H1 (cell line): ENCODE measurements around the gene CTIF. TPM values are rescaled to one million over a fixed set of nuclear protein-coding genes. Genes with fewer than 3 reads are reported as not detected.

Experiments
- CTCF ChIA-PET: fragments of 300-600 bp; sonication (Branson Sonifier 250); formaldehyde crosslinking; loops from one replicate; lab custom pipeline; 2021; ENCODE audit not compliant: partially characterized antibody; lab: Charles Lee
- POLR2A ChIA-PET: fragments of 300-600 bp; sonication (Branson Sonifier 250); formaldehyde crosslinking; loops from one replicate; lab custom pipeline; 2021; ENCODE audit warnings: inconsistent platforms; ENCODE audit not compliant: partially characterized antibody; lab: Charles Lee
- DNase-seq, 2 experiments: peaks; one replicate each; pipeline versions ENCODE4 v3.0.0 to v3.0.0-alpha.2; 2010 to 2022; ENCODE audit warnings: low spot score in 2 of 2, low read depth in 1 of 2, mixed read lengths in 1 of 2
- FAIRE-seq: peaks from 2 replicates; lab custom pipeline; 2011; peaks lifted over from hg19 to GRCh38; lab: Jason Lieb, UNC
- H2AFZ ChIP-seq: 2 replicates; pipeline ENCODE4 v1.8.1; 2012; ENCODE audit warnings: low read length, inconsistent platforms
- H2AK5ac ChIP-seq: 2 replicates; pipeline ENCODE4 v1.6.1; 2013; ENCODE audit warnings: low read depth, low read length
- H2BK120ac ChIP-seq: replicated peaks from 2 replicates; pipeline ENCODE3; 2013; ENCODE audit warnings: low read depth, low read length, inconsistent platforms
- H2BK12ac ChIP-seq: 2 replicates; pipeline ENCODE4 v1.6.1; 2013; ENCODE audit warnings: low read depth, low read length
- H2BK15ac ChIP-seq: 2 replicates; pipeline ENCODE4 v1.6.1; 2013; ENCODE audit warnings: low read length
- H2BK20ac ChIP-seq: 2 replicates; pipeline ENCODE4 v1.6.1; 2013; ENCODE audit warnings: low read length
- H2BK5ac ChIP-seq: 2 replicates; pipeline ENCODE4 v1.6.1; 2013; ENCODE audit warnings: low read depth, low read length
- H3K14ac ChIP-seq: 2 replicates; pipeline ENCODE4 v1.6.1; 2013; ENCODE audit warnings: inconsistent platforms; ENCODE audit not compliant: insufficient read length
- H3K18ac ChIP-seq: 2 replicates; pipeline ENCODE4 v1.6.1; 2013; ENCODE audit warnings: low read length; ENCODE audit errors: extremely low read depth
- H3K23ac ChIP-seq: 2 replicates; pipeline ENCODE4 v1.6.1; 2013; ENCODE audit warnings: inconsistent platforms; ENCODE audit not compliant: insufficient read length
- H3K23me2 ChIP-seq: 2 replicates; pipeline ENCODE4 v1.6.1; 2013; ENCODE audit warnings: low read depth, low read length
- H3K27ac ChIP-seq: 2 replicates; pipeline ENCODE4 v1.6.1; 2011; ENCODE audit warnings: low read depth, low read length, inconsistent platforms
- H3K27me3 ChIP-seq, 4 experiments: replicated peaks in 1 of 4; 1 replicate in 1 of 4; 2 replicates in 3 of 4; pipeline versions ENCODE4 v1.6.1 to v1.8.1; 2011 to 2013; ENCODE audit warnings: low read length in 3 of 4, mild to moderate bottlenecking in 3 of 4, inconsistent platforms in 2 of 4, mixed read lengths in 2 of 4, moderate library complexity in 1 of 4; ENCODE audit not compliant: control insufficient read depth in 3 of 4, insufficient read depth in 3 of 4; ENCODE audit errors: extremely low read depth in 1 of 4
- H3K36me3 ChIP-seq, 4 experiments: 2 replicates each; pipeline versions ENCODE4 v1.6.1 to v1.8.1; 2011 to 2013; ENCODE audit warnings: mild to moderate bottlenecking in 4 of 4, low read length in 3 of 4, moderate library complexity in 2 of 4, control low read depth in 1 of 4, inconsistent platforms in 1 of 4; ENCODE audit not compliant: insufficient read depth in 4 of 4, control insufficient read depth in 2 of 4
- H3K4ac ChIP-seq: replicated peaks from 2 replicates; pipeline ENCODE3; 2013; ENCODE audit warnings: low read length, low read depth, mixed read lengths, inconsistent platforms; ENCODE audit not compliant: insufficient read length
- H3K4me1 ChIP-seq, 4 experiments: replicated peaks in 1 of 4; 1 replicate in 1 of 4; 2 replicates in 3 of 4; pipeline versions ENCODE4 v1.6.1 to v1.8.1; 2011 to 2013; ENCODE audit warnings: low read length in 3 of 4, inconsistent platforms in 2 of 4, mixed read lengths in 1 of 4; ENCODE audit not compliant: insufficient read depth in 4 of 4, control insufficient read depth in 3 of 4
- H3K4me2 ChIP-seq, 2 experiments: 2 replicates each; pipeline versions ENCODE4 v1.6.1 to v1.8.1; 2011 to 2013; ENCODE audit warnings: low read depth in 2 of 2, low read length in 2 of 2, control low read depth in 1 of 2, inconsistent platforms in 1 of 2, mild to moderate bottlenecking in 1 of 2; ENCODE audit not compliant: insufficient read depth in 1 of 2
- H3K4me3 ChIP-seq, 4 experiments: fragments of 200-600, 300-600 bp in 1 of 4; sonication (generic), shearing (Covaris generic), sonication (Bioruptor Twin) in 1 of 4; 2 replicates each; pipeline versions ENCODE4 v1.5.1 to v1.8.1; 2011 to 2016; ENCODE audit warnings: low read length in 4 of 4, low read depth in 3 of 4, control low read depth in 2 of 4, inconsistent platforms in 2 of 4, mild to moderate bottlenecking in 2 of 4, mixed read lengths in 1 of 4, moderate library complexity in 1 of 4; ENCODE audit not compliant: insufficient read depth in 2 of 4; ENCODE audit errors: extremely low read depth in 1 of 4
- H3K56ac ChIP-seq: replicated peaks from 2 replicates; pipeline ENCODE3; 2013; ENCODE audit warnings: low read depth, mild to moderate bottlenecking, mixed read lengths, low read length, inconsistent platforms; ENCODE audit not compliant: insufficient read length
- H3K79me1 ChIP-seq: 2 replicates; pipeline ENCODE4 v1.6.1; 2013; ENCODE audit warnings: low read depth, low read length, control low read depth
- H3K79me2 ChIP-seq, 2 experiments: 2 replicates each; pipeline versions ENCODE4 v1.6.1 to v1.8.1; 2012 to 2013; ENCODE audit warnings: low read length in 2 of 2, mild to moderate bottlenecking in 2 of 2, inconsistent platforms in 1 of 2; ENCODE audit not compliant: insufficient read depth in 2 of 2, control insufficient read depth in 1 of 2
- H3K9ac ChIP-seq, 4 experiments: replicated peaks in 1 of 4; 1 replicate in 1 of 4; 2 replicates in 3 of 4; pipeline versions ENCODE4 v1.6.1 to v1.8.1; 2011 to 2013; ENCODE audit warnings: low read depth in 3 of 4, low read length in 3 of 4, control low read depth in 2 of 4, mild to moderate bottlenecking in 2 of 4, moderate library complexity in 2 of 4, inconsistent platforms in 1 of 4; ENCODE audit errors: extremely low read depth in 1 of 4
- H3K9me3 ChIP-seq, 2 experiments: 2 replicates each; pipeline versions ENCODE4 v1.6.1 to v1.8.1; 2012 to 2013; ENCODE audit warnings: mild to moderate bottlenecking in 2 of 2, moderate library complexity in 2 of 2, control low read depth in 1 of 2, inconsistent platforms in 1 of 2, low read depth in 1 of 2, low read length in 1 of 2, mixed read lengths in 1 of 2; ENCODE audit not compliant: insufficient read depth in 2 of 2
- H4K20me1 ChIP-seq, 2 experiments: replicated peaks in 1 of 2; 2 replicates each; pipeline versions ENCODE3 to v1.8.1; 2011 to 2013; ENCODE audit warnings: inconsistent platforms in 2 of 2, low read length in 2 of 2, mild to moderate bottlenecking in 1 of 2; ENCODE audit not compliant: insufficient read depth in 2 of 2, control insufficient read depth in 1 of 2
- H4K5ac ChIP-seq: 2 replicates; pipeline ENCODE4 v1.6.1; 2013; ENCODE audit warnings: low read length, low read depth, mixed read lengths, inconsistent platforms; ENCODE audit not compliant: insufficient read length
- H4K8ac ChIP-seq: 2 replicates; pipeline ENCODE4 v1.8.0; 2013; ENCODE audit warnings: mild to moderate bottlenecking, moderate library complexity, low read length, inconsistent platforms; ENCODE audit not compliant: insufficient read depth; ENCODE audit errors: extremely low read depth
- H4K91ac ChIP-seq: replicated peaks from 2 replicates; pipeline ENCODE3; 2013; ENCODE audit warnings: low read length, mixed read lengths, inconsistent platforms; ENCODE audit not compliant: insufficient read length
- CREB1 ChIP-seq: IDR thresholded peaks from 2 replicates; pipeline ENCODE4 v1.6.1; 2012; ENCODE audit warnings: inconsistent platforms
- EZH2 ChIP-seq: fragments of 200-600 bp; sonication (generic); IDR thresholded peaks from 2 replicates; pipeline ENCODE4 v1.7.1; 2012; ENCODE audit warnings: low read depth, mild to moderate bottlenecking, moderate library complexity, low read length, inconsistent platforms; ENCODE audit not compliant: severe bottlenecking
- HDAC6 ChIP-seq: IDR thresholded peaks from one replicate; pipeline ENCODE4 v1.7.1; 2012; ENCODE audit warnings: low read depth, mild to moderate bottlenecking, inconsistent platforms, low read length, moderate library complexity
- NRF1 ChIP-seq: IDR thresholded peaks from 2 replicates; pipeline ENCODE4 v1.6.1; 2011; ENCODE audit warnings: mild to moderate bottlenecking, low read depth, low read length, improper control_type of control experiment
- POLR2AphosphoS5 ChIP-seq: IDR thresholded peaks from 2 replicates; pipeline ENCODE4 v1.6.1; 2011; ENCODE audit warnings: low read depth, low read length
- SIX5 ChIP-seq: IDR thresholded peaks from 2 replicates; pipeline ENCODE4 v1.6.1; 2011; ENCODE audit warnings: mild to moderate bottlenecking, low read depth, low read length
- SRF ChIP-seq: IDR thresholded peaks from 2 replicates; pipeline ENCODE4 v1.6.1; 2011; ENCODE audit warnings: mild to moderate bottlenecking, low read depth, low read length, moderate library complexity
- WGBS, 2 experiments: shearing (Covaris generic) in 1 of 2; methylation state at CpG; one replicate each; pipeline versions ENCODE4 v1.1.6 to v1.1.7; 2013 to 2015; ENCODE audit warnings: low lambda C conversion rate in 2 of 2, mixed read lengths in 2 of 2, inconsistent platforms in 1 of 2, low coverage in 1 of 2, missing lambda C conversion rate in 1 of 2; ENCODE audit not compliant: insufficient replicate concordance in 2 of 2, insufficient coverage in 1 of 2, insufficient read length in 1 of 2; ENCODE audit errors: extremely low coverage in 1 of 2, missing lambda C conversion rate in 1 of 2; 5-methylcytosine and 5-hydroxymethylcytosine counted together
- polyA plus RNA-seq, 7 experiments: library from polyadenylated mRNA; depleted of rRNA in 3 of 7; stranded (reverse) in 5 of 7; unstranded in 2 of 7; fragments of >200 nt in 5 of 7; fragments of 200-250 nt in 2 of 7; gene quantifications; 1 replicate in 5 of 7; 2 replicates in 1 of 7; 4 replicates in 1 of 7; pipeline versions ENCODE4 v1.2.1 to v1.2.3, GENCODE V29; 2011 to 2013; ENCODE audit warnings: missing spikeins in 2 of 7, mixed read lengths in 2 of 7
- total RNA-seq: library from RNA; stranded (reverse); fragmentation: NEBNext Ultra II Directional; extraction: Animal tissue kit (Norgen Biotek cat#: 25700); gene quantifications from 2 replicates; pipeline ENCODE4 v1.2.1, GENCODE V29; 2021
- TF ChIP-seq, protein P1 (sequence below): IDR thresholded peaks from 2 replicates; pipeline ENCODE4 v1.6.1; 2011; ENCODE audit warnings: low read length, improper control_type of control experiment

CTIF gene
- total and polyA plus RNA-seq, 2 of the 8 experiments (the other 6 are each of a cell fraction or from before 2014, with no cell fraction given), result 9.0 to 17.8 TPM

DNA sequence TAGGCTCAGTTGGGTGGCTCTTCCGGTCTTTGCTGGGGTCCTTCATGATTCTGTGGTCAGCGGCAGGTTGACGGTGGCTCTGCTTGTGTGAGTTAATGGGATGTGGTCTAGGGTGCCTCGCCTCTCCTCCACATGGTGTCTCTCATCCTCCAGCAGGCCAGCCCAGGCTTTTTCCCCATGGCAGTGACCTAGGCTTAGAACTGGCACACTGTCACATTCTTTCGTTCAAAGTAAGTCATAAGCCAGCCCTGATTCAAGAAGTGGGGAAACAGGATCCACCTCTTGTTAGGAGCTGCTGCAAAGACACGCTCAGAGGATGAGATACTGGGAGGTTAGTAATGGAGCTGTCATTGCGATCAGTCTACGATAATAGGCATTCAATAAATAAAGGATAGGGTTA lies 46.0 kb upstream of the CTIF start:
- no peaks in the 10 kb centered on the region for H3K36me3 ChIP-seq
- no peak overlapping the region for H2AFZ ChIP-seq
- peaks cover 3 to 8% of the 10 kb centered on the region in 2 experiments; a peak in 1 of 4 replicates for H3K9me3 ChIP-seq
- no peak for DNase-seq
- H2BK12ac ChIP-seq, result no peak overlapping the region
- no peak overlapping the region for H3K4me3 ChIP-seq
- no peak overlapping the region for H4K5ac ChIP-seq
- POLR2A ChIA-PET, result no interaction called here
- no peak overlapping the region for H2BK20ac ChIP-seq
- FAIRE-seq, result no peak
- no peaks in the 10 kb centered on the region for H3K79me2 ChIP-seq
- H3K18ac ChIP-seq, result no peak overlapping the region
- 90% methylated on average over 8 of the region's 8 CpGs; no CpG with 5 or more reads in 1 of the 2 experiments for WGBS, 2 experiments
- no peaks in the 10 kb centered on the region for H3K79me1 ChIP-seq
- H2BK5ac ChIP-seq, result no peak overlapping the region
- H3K9ac ChIP-seq, result no peak overlapping the region
- H3K27ac ChIP-seq, result no peak overlapping the region
- no peak overlapping the region for H2BK120ac ChIP-seq
- H2AK5ac ChIP-seq, result no peak overlapping the region
- H4K20me1 ChIP-seq, result no peaks in the 10 kb centered on the region
- no peak overlapping the region for H2BK15ac ChIP-seq
- no peak overlapping the region for H3K14ac ChIP-seq
- H3K23ac ChIP-seq, result no peak overlapping the region
- no peak overlapping the region for H3K4me2 ChIP-seq
- H3K4ac ChIP-seq, result no peak overlapping the region
- CTCF ChIA-PET, result interaction anchor here (0.9 to 2.6 kb wide), 10 partner anchors 12 to 181 kb away, joined by 3 to 9 read pairs (median 4); no protein-coding TSS in a partner anchor
- H4K91ac ChIP-seq, result no peak overlapping the region
- no peaks in the 10 kb centered on the region for H3K4me1 ChIP-seq
- H3K23me2 ChIP-seq, result no peaks in the 10 kb centered on the region
- no peaks in the 10 kb centered on the region for H3K27me3 ChIP-seq
- TF ChIP-seq SRF (no peak), HDAC6 (no peak), SIX5 (no peak), EZH2 (no peak), NRF1 (no peak), POLR2AphosphoS5 (no peak), CREB1 (no peak)
- TF ChIP-seq, protein P1, sequence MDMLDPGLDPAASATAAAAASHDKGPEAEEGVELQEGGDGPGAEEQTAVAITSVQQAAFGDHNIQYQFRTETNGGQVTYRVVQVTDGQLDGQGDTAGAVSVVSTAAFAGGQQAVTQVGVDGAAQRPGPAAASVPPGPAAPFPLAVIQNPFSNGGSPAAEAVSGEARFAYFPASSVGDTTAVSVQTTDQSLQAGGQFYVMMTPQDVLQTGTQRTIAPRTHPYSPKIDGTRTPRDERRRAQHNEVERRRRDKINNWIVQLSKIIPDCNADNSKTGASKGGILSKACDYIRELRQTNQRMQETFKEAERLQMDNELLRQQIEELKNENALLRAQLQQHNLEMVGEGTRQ, result no peak
- no peak overlapping the region for H4K8ac ChIP-seq
- no peak overlapping the region for H3K56ac ChIP-seq
